SU-DHL-6 (cell line): ENCODE results near the gene TRDN.

Experiments
- H2AFZ ChIP-seq: fragments of 200-600 bp; sonication (generic); 2 replicates; pipeline ENCODE4 v1.6.1; 2014; ENCODE audit warnings: low read depth, mild to moderate bottlenecking, moderate library complexity, mixed read lengths, antibody characterized with exemption, low read length; ENCODE audit not compliant: severe bottlenecking
- H3F3A ChIP-seq: fragments of 200-600 bp; shearing (Covaris generic); 2 replicates; pipeline ENCODE4 v1.6.0; 2016; ENCODE audit warnings: antibody characterized with exemption, mild to moderate bottlenecking; ENCODE audit not compliant: insufficient read depth
- H3K27ac ChIP-seq: fragments of 200-600 bp; sonication (generic); 2 replicates; pipeline ENCODE4 v1.5.1; 2016; ENCODE audit warnings: low read depth, mild to moderate bottlenecking, low read length, moderate library complexity, mixed read lengths
- H3K27me3 ChIP-seq: fragments of 200-600 bp; sonication (generic), shearing (Covaris generic); 2 replicates; pipeline ENCODE4 v1.6.0; 2014; ENCODE audit warnings: mild to moderate bottlenecking, low read length
- H3K36me3 ChIP-seq: fragments of 200-600 bp; sonication (generic); 2 replicates; pipeline ENCODE4 v1.6.1; 2014; ENCODE audit warnings: mild to moderate bottlenecking, low read length, mixed read lengths
- H3K4me2 ChIP-seq: fragments of 300-600, 200-600 bp; shearing (Covaris generic), sonication (generic); 2 replicates; pipeline ENCODE4 v1.6.0; 2014; ENCODE audit warnings: low read length, low read depth, mild to moderate bottlenecking; ENCODE audit not compliant: poor library complexity, severe bottlenecking
- H3K4me3 ChIP-seq: fragments of 200-600 bp; sonication (generic); 2 replicates; pipeline ENCODE4 v1.5.1; 2014; ENCODE audit warnings: antibody characterized with exemption, low read length, mild to moderate bottlenecking, mixed read lengths; ENCODE audit not compliant: insufficient read depth, poor library complexity, severe bottlenecking
- H3K79me2 ChIP-seq: fragments of 200-600 bp; sonication (generic); 2 replicates; pipeline ENCODE4 v1.6.1; 2014; ENCODE audit warnings: mild to moderate bottlenecking, low read length, moderate library complexity; ENCODE audit not compliant: insufficient read depth
- H3K9ac ChIP-seq: fragments of 200-600 bp; sonication (generic); 2 replicates; pipeline ENCODE4 v1.7.0; 2014; ENCODE audit warnings: mild to moderate bottlenecking, low read length
- H3K9me2 ChIP-seq: fragments of 200-600 bp; sonication (generic); replicated peaks from 2 replicates; pipeline ENCODE4 v1.6.1; 2014; ENCODE audit warnings: low read length; ENCODE audit not compliant: insufficient read depth
- H3K9me3 ChIP-seq: fragments of 200-600 bp; sonication (generic); 2 replicates; pipeline ENCODE4 v1.6.1; 2014; ENCODE audit warnings: low read length, mixed read lengths; ENCODE audit not compliant: insufficient read depth
- H4K20me1 ChIP-seq: fragments of 200-600 bp; sonication (generic); 2 replicates; pipeline ENCODE4 v1.6.1; 2014; ENCODE audit warnings: low read depth, mild to moderate bottlenecking, antibody characterized with exemption, low read length, moderate library complexity, mixed read lengths
- EZH2phosphoT487 ChIP-seq: fragments of 200-600 bp; sonication (generic), shearing (Covaris generic); conservative IDR thresholded peaks from 2 replicates; pipeline ENCODE4 v1.6.1; 2018; ENCODE audit warnings: mild to moderate bottlenecking, antibody characterized with exemption, low read length, moderate library complexity, mixed read lengths
- TF ChIP-seq, protein P1 (sequence below): fragments of 200-600 bp; sonication (generic); IDR thresholded peaks from one replicate; pipeline ENCODE4 v1.5.1; 2017; ENCODE audit warnings: antibody characterized with exemption, mild to moderate bottlenecking, low read length, moderate library complexity; ENCODE audit not compliant: insufficient read depth, poor library complexity, severe bottlenecking

TRDN gene

DNA sequence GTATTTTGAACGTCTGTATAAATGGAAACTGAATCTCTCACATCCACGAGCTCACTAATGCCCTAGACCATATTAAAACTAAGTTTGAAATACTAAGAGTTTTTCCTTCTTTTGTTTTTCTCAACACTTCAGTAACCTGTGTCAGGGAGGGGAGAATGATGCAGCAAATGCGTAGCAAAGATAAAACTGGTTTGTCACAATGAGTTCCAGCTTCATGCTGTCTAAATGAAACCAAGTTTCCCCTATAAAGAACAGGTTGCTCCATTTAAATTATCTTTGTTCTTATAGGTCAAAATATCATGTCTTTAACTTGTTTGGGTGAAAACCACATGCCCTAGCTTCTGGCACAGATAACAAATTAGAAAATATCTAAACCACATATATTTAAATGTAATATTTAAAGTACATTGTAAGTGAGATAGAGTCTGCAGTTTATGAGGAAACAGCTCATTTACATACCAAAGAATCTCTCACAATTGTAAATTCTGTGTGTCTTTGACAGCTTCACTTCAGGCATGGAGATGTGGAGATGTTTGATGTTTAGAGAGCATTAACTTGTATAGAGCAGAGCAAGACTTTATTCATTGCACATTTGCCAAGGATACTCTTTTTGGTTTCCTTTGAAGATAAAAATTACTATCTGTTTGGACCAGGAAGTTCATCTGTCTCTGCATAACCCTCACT, 7.3 kb downstream of the TRDN start:
- no peak overlapping the region for H3K9ac ChIP-seq
- no peaks in the 10 kb centered on the region for H3K79me2 ChIP-seq
- H3K9me2 ChIP-seq = no peaks in the 10 kb centered on the region
- H3K4me2 ChIP-seq = no peak overlapping the region
- H3K27me3 ChIP-seq = no peaks in the 10 kb centered on the region
- H3K9me3 ChIP-seq = no peaks in the 10 kb centered on the region
- H2AFZ ChIP-seq = no peak overlapping the region
- no peaks in the 10 kb centered on the region for H3F3A ChIP-seq
- H3K4me3 ChIP-seq = no peak overlapping the region
- TF ChIP-seq, protein P1, sequence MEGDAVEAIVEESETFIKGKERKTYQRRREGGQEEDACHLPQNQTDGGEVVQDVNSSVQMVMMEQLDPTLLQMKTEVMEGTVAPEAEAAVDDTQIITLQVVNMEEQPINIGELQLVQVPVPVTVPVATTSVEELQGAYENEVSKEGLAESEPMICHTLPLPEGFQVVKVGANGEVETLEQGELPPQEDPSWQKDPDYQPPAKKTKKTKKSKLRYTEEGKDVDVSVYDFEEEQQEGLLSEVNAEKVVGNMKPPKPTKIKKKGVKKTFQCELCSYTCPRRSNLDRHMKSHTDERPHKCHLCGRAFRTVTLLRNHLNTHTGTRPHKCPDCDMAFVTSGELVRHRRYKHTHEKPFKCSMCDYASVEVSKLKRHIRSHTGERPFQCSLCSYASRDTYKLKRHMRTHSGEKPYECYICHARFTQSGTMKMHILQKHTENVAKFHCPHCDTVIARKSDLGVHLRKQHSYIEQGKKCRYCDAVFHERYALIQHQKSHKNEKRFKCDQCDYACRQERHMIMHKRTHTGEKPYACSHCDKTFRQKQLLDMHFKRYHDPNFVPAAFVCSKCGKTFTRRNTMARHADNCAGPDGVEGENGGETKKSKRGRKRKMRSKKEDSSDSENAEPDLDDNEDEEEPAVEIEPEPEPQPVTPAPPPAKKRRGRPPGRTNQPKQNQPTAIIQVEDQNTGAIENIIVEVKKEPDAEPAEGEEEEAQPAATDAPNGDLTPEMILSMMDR = no peak
- no peak for TF ChIP-seq EZH2phosphoT487
- no peak overlapping the region for H3K27ac ChIP-seq
- H4K20me1 ChIP-seq = no peaks in the 10 kb centered on the region
- no peaks in the 10 kb centered on the region for H3K36me3 ChIP-seq

DNA sequence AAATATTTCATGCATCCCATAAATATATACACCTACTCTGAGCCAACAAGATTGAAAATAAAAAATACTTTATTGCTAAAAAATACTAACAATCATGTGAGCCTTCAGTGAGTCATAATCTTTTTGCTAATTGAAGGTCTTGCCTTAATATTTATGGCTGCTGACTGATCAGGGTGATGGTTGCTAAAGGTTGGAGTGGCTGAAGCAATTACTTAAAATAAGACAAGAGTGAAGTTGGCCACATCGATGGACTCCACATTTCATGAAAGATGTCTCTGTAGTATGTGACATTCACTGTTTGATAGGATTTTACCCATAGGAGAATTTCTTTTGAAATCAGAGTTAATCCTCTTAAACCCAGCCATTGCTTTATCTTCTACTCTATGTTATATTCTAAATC, 11.1 kb downstream of the TRDN start:
- no peak overlapping the region for H3K27ac ChIP-seq
- H3K4me3 ChIP-seq = no peak overlapping the region
- H3K79me2 ChIP-seq = no peaks in the 10 kb centered on the region
- H3K36me3 ChIP-seq = no peaks in the 10 kb centered on the region
- no peak for TF ChIP-seq EZH2phosphoT487
- TF ChIP-seq, protein P1 = no peak
- no peaks in the 10 kb centered on the region for H3F3A ChIP-seq
- H3K9me3 ChIP-seq = no peaks in the 10 kb centered on the region
- no peak overlapping the region for H2AFZ ChIP-seq
- H3K9me2 ChIP-seq = no peaks in the 10 kb centered on the region
- no peaks in the 10 kb centered on the region for H4K20me1 ChIP-seq
- no peak overlapping the region for H3K4me2 ChIP-seq
- no peaks in the 10 kb centered on the region for H3K27me3 ChIP-seq
- H3K9ac ChIP-seq = no peak overlapping the region

DNA sequence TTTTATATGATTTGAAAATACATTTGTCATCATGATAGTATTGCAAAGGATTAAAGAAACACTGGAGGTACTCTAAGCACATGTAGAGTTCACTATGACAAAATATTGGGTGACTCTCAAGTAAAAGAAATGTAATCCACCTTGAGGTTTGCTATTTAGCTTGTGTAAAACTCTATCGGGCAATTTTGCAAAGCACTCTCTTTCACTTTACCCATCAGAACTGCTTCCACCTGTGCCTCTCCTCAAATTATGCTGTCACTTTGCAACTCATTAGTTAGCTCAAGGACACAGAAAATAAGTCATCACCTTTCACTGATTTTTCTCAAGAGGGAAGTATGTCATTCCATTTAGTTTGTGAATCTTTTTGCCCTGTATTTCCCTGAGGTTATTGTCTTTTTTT, 14.0 kb downstream of the TRDN start:
- no peak overlapping the region for H3K4me2 ChIP-seq

More for the DNA sequence above, 14.0 kb downstream of the TRDN start:
- no peak overlapping the region for H3K27ac ChIP-seq
- no peaks in the 10 kb centered on the region for H3K9me3 ChIP-seq
- no peaks in the 10 kb centered on the region for H3K79me2 ChIP-seq
- no peaks in the 10 kb centered on the region for H3K9me2 ChIP-seq
- H3K9ac ChIP-seq = no peak overlapping the region
- no peaks in the 10 kb centered on the region for H4K20me1 ChIP-seq
- no peaks in the 10 kb centered on the region for H3K36me3 ChIP-seq
- H3F3A ChIP-seq = no peaks in the 10 kb centered on the region
- H2AFZ ChIP-seq = no peak overlapping the region
- TF ChIP-seq, protein P1 = no peak
- no peak for TF ChIP-seq EZH2phosphoT487
- H3K27me3 ChIP-seq = no peaks in the 10 kb centered on the region
- H3K4me3 ChIP-seq = no peak overlapping the region
